Fibroblast of pulmonary artery (primary cell): ENCODE measurements around the gene HOXD3.
A peak's percentile ranks its signal among the peaks of the same experiment; 100 is the strongest.

Source experiments
- DNase-seq: peaks from one replicate; pipeline ENCODE4 v3.0.0-alpha.2; 2010; ENCODE audit warnings: low read depth
- H3K4me3 ChIP-seq: replicated peaks from 2 replicates; pipeline ENCODE4 v1.5.1; 2011; ENCODE audit warnings: low read depth, mild to moderate bottlenecking, control low read depth, low read length, moderate library complexity
- CTCF ChIP-seq: IDR thresholded peaks from 2 replicates; pipeline ENCODE4 v1.5.1; 2011; ENCODE audit warnings: mild to moderate bottlenecking, control low read depth, low read length, inconsistent platforms; ENCODE audit errors: missing control alignments

Gene HOXD3

GRCh38 chr2:176187200-176187898 lies 30.2 kb downstream of the HOXD3 start:
- no peak for DNase-seq
- no peak for TF ChIP-seq CTCF
- peak overlapping the region; percentile 52 for H3K4me3 ChIP-seq

DNA sequence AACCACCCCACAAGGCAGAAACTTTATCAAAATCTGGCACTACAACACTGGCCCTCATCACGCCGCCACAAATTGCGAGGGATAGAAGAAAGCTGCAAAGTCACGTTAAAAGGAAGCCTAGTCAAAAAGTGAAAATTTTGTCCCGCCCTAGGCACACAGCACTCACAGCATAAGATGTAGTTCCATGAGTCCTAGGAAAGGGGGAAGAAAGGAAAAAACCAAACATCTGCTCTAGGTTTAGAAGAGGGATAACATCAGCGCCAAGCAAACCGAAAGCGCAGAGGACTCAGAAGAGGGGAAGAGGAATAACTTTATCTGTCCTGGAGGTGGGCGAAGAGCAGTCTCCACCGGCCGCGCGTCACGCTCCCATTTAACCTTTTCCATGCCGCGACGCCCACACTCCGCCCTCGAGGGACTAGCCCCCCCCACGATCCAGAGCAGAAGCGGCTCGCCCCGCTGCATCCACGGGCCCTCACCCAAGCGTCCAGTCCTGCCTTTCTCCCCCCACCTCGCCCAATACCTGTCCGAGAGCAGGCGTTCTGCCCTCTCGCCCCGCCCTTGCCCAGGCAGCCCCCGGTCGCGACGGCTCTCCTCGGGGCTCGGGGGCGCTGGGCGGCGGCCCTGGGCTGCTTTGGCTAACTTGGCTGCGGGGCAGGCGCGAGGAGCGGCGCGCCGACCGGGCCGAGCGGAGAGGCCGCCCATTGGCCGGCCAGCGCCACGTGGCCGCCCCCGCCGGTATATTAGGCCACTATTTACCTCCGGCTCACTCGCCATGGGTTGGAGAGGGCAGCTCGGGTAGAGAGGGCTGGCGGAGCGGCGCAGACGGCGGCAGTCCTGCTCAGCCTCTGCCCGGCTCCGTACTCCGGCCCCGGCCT lies 31.0 kb downstream of the HOXD3 start, which contains the start of gene HOXD1:
HOXD1 (plus strand) TSS at position 770 of the 875 bp plus-strand sequence. CDS start 134 bp downstream, outside the sequence.
- H3K4me3 ChIP-seq: peak within 1 kb of the TSS; percentile 52
- no peak for DNase-seq
- TF ChIP-seq CTCF: no peak

GRCh38 chr2:176188774-176189680 lies 31.9 kb downstream of the HOXD3 start:
- no peak for DNase-seq
- TF ChIP-seq CTCF: no peak
- H3K4me3 ChIP-seq: peak overlapping the region; percentile 52

- no peak for DNase-seq
- no peak for TF ChIP-seq CTCF
- H3K4me3 ChIP-seq: no peak overlapping the region
Measured at GRCh38 chr2:176189681-176190641, 32.9 kb downstream of the HOXD3 start.

- H3K4me3 ChIP-seq: no peak overlapping the region
- no peak for TF ChIP-seq CTCF
Measured at GRCh38 chr2:176192351-176192750, 35.2 kb downstream of the HOXD3 start.

GRCh38 chr2:176193048-176193447 lies 35.9 kb downstream of the HOXD3 start:
- H3K4me3 ChIP-seq: no peak overlapping the region
- no peak for TF ChIP-seq CTCF
- DNase-seq: no peak

More at GRCh38 chr2:176192351-176192750, 35.2 kb downstream of the HOXD3 start:
- DNase-seq: no peak
